ENCODE results near the gene ABCC1.

Gene ABCC1

DNA sequence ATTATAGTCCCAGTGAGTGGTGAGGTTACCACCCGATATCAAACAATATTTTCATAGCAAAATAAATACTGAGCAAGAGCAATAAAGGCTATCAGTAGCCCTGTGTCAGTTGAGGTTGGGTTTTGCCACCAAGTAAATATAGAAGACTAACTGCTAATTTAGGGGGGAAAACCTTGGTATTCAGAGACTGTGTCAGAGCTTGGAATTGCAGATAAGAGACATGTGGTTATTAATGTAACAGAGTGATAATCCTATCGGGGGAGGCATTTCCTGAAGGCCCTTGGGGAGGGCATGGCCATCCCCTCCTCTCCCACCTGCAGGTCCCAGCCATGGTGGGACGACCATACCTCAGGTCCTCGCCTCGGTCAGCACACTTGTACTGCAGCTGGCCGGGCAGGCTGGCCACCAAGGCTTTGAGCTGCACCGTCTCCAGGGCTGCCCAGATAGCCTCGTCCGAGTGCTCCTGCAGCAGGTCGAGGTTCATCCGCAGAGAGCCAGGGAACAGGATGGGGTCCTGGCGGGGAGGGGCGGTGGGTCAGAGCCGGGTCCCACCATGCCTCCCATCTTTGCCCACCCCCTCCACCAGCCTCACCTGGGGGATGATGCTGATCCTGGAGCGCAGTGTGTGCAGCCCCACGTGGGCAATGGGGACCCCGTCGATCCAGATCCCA, 205.0 kb downstream of the ABCC1 start:
- no peak overlapping the region for H3K4me3 ChIP-seq (replicated peaks; ENCODE audit: low read depth, low read length)
- no peak for DNase-seq (ENCODE audit: extremely low read depth, low read depth)
- TF ChIP-seq, protein P1, sequence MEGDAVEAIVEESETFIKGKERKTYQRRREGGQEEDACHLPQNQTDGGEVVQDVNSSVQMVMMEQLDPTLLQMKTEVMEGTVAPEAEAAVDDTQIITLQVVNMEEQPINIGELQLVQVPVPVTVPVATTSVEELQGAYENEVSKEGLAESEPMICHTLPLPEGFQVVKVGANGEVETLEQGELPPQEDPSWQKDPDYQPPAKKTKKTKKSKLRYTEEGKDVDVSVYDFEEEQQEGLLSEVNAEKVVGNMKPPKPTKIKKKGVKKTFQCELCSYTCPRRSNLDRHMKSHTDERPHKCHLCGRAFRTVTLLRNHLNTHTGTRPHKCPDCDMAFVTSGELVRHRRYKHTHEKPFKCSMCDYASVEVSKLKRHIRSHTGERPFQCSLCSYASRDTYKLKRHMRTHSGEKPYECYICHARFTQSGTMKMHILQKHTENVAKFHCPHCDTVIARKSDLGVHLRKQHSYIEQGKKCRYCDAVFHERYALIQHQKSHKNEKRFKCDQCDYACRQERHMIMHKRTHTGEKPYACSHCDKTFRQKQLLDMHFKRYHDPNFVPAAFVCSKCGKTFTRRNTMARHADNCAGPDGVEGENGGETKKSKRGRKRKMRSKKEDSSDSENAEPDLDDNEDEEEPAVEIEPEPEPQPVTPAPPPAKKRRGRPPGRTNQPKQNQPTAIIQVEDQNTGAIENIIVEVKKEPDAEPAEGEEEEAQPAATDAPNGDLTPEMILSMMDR (IDR thresholded peaks at IDR 0.05; ENCODE audit: low read depth, low read length, missing control alignments): no peak

DNA sequence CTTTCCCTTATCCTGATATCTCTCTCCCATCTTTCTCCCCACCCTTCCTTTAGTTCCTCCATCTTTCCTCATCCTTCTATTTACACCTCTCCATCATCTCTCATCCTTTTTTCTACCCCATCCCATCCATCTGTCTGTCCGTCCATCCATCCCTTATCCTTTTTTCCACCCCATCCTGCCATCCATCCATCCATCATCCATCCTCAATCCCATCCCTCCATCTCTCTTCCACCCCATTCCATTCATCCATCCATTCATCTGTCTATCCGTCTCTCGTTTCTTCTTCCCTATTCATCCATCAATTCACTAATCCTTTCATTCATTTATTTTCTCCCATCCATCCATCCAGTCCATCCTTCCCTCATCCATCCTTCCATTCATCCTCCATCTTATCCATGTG, 205.8 kb downstream of the ABCC1 start:
- DNase-seq (ENCODE audit: extremely low read depth, low read depth): no peak
- no peak overlapping the region for H3K4me3 ChIP-seq (replicated peaks; ENCODE audit: low read depth, low read length)
- TF ChIP-seq, protein P1 (IDR thresholded peaks at IDR 0.05; ENCODE audit: low read depth, low read length, missing control alignments): no peak

DNA sequence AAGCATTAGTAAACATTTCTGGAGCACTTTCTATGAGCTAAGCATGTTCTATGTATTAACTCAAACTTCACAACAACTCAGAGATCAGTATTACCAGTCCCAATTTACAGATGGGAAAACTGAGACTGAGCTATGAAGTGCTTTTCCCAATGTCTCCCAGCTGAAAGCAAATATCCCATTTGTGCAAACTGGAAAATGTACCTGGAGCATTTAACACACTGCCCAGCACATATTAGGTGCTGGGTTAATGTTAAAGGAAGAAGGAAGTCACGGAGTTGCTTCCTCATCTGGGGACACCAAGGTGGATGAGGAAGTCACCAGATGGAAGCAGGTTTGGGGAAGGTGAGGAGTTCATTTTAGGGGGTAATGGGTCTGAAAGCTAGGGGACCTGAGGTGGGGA, 207.8 kb downstream of the ABCC1 start:
- no peak overlapping the region for H3K4me3 ChIP-seq (replicated peaks; ENCODE audit: low read depth, low read length)

DNA sequence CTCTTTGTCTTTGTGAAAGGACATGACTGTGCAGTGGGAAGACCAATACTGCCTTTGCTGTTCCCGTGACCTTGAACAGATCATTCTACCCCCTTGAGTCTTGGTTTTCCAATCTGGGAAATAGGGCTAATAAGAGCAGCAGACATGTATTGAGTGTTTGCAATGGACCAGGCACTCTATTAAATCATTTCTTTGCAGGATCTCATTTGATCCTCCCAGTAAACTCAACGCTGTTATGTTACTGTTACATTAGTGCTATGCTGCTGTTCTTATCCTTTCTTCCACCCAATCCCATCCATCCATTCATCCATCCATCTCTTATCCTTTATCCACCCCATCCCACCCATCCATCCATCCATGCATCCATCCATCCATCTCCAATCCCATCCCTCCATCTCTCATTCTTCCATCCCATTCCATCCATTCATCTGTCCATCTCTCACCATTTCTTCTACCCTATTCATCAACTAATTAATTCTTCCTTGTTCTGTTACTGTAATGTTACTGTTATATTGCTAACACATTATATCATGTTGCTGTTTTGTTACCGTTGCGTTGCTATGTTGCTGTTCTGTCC, 208.8 kb downstream of the ABCC1 start:
- H3K4me3 ChIP-seq (replicated peaks; ENCODE audit: low read depth, low read length): no peak overlapping the region
- no peak for DNase-seq (ENCODE audit: extremely low read depth, low read depth)
- TF ChIP-seq, protein P1 (IDR thresholded peaks at IDR 0.05; ENCODE audit: low read depth, low read length, missing control alignments): no peak

More for the DNA sequence above, 207.8 kb downstream of the ABCC1 start:
- no peak for DNase-seq (ENCODE audit: extremely low read depth, low read depth)
- TF ChIP-seq, protein P1 (IDR thresholded peaks at IDR 0.05; ENCODE audit: low read depth, low read length, missing control alignments): no peak

DNA sequence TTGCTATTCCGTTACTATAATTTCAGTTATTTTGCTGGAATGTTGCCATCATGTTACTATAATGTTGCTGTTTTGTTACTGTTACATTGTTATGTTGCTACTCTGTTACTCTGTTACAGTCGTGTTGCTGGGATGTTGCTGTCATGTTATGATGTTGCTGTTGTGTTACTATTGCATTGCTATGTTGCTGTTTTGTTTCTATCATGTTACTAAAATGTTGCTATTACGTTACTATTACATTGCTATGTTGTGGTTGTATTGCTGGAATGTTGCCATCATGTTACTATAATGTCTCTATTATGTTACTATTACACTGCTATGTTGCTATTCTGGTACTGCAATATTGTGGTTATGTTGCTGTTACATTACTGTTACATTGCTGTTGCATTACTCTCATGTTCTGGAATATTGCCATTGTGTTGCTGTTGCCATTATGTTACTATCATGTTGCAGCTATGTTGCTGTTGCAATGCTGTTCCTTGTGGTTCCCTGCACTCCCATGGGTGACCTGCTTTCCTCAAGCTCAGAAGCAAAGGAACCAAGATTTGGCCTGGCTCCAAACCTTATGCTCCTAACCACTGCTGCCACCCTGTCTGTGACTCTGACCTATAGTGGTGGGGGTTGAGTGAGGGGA, 209.4 kb downstream of the ABCC1 start:
- no peak overlapping the region for H3K4me3 ChIP-seq (replicated peaks; ENCODE audit: low read depth, low read length)
- no peak for DNase-seq (ENCODE audit: extremely low read depth, low read depth)
- TF ChIP-seq, protein P1 (IDR thresholded peaks at IDR 0.05; ENCODE audit: low read depth, low read length, missing control alignments): no peak

DNA sequence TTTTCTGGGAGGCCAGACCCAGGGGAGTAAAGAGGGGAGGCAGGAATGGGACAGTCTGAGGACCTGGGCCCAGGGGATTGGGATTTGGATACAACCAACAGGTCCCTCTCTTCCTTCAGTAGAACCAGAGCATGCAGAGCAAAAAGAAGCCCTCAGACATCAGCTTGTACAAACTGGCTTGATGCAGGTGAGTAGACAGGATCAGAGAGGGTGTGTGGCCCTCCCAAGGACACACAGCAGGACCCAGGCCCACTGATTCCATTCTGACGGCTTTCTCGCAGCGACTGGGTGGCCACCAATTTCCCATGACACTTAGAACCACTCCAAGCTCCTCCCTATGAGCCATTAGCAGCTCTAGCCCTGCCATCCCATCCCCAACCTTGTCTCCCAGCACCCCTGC, 210.2 kb downstream of the ABCC1 start:
- H3K4me3 ChIP-seq (replicated peaks; ENCODE audit: low read depth, low read length): no peak overlapping the region
- no peak for DNase-seq (ENCODE audit: extremely low read depth, low read depth)
- TF ChIP-seq, protein P1 (IDR thresholded peaks at IDR 0.05; ENCODE audit: low read depth, low read length, missing control alignments): no peak
